HepG2 (cell line): ENCODE data around the gene FAM20C.

ENCODE experiments used
- CC2D1A ChIP-seq: sonication (generic); formaldehyde crosslinking; IDR thresholded peaks from 2 replicates; pipeline ENCODE4 v1.8.1; 2023; ENCODE audit warnings: mild to moderate bottlenecking, missing genetic modification reagents
- EP300 ChIP-seq, 3 experiments: sonication (generic) in 1 of 3; formaldehyde crosslinking in 1 of 3; IDR thresholded peaks; 2 replicates each; pipeline versions ENCODE4 v1.5.1 to v1.6.1; 2011 to 2020; ENCODE audit warnings: low read depth in 2 of 3, low read length in 2 of 3, borderline replicate concordance in 1 of 3, improper control_type of control experiment in 1 of 3, mild to moderate bottlenecking in 1 of 3, missing genetic modification reagents in 1 of 3, moderate library complexity in 1 of 3
- NFRKB ChIP-seq: fragments of 450-650 bp; IDR thresholded peaks from 2 replicates; pipeline ENCODE4 v1.6.1; 2017
- PHF21A ChIP-seq: sonication (generic); formaldehyde crosslinking; IDR thresholded peaks from 2 replicates; pipeline ENCODE4 v1.5.0; 2020; ENCODE audit warnings: mild to moderate bottlenecking, missing genetic modification reagents
- SETDB1 ChIP-seq: sonication (generic); formaldehyde crosslinking; IDR thresholded peaks from 2 replicates; pipeline ENCODE4 v1.5.1; 2020; ENCODE audit warnings: missing genetic modification reagents, mild to moderate bottlenecking, borderline replicate concordance
- TBL1XR1 ChIP-seq: fragments of 150-350 bp; IDR thresholded peaks from 2 replicates; pipeline ENCODE4 v1.6.1; 2014; ENCODE audit warnings: borderline replicate concordance, low read length; ENCODE audit not compliant: partially characterized antibody
- TF ChIP-seq, protein P1 (sequence below): sonication (generic); formaldehyde crosslinking; IDR thresholded peaks from 2 replicates; pipeline ENCODE4 v1.5.0; 2020; ENCODE audit warnings: mild to moderate bottlenecking, missing genetic modification reagents, moderate library complexity
- TF ChIP-seq, protein P2 (sequence below): sonication (generic); formaldehyde crosslinking; IDR thresholded peaks from 2 replicates; pipeline ENCODE4 v1.4.0; 2020; ENCODE audit warnings: missing genetic modification reagents

DNA sequence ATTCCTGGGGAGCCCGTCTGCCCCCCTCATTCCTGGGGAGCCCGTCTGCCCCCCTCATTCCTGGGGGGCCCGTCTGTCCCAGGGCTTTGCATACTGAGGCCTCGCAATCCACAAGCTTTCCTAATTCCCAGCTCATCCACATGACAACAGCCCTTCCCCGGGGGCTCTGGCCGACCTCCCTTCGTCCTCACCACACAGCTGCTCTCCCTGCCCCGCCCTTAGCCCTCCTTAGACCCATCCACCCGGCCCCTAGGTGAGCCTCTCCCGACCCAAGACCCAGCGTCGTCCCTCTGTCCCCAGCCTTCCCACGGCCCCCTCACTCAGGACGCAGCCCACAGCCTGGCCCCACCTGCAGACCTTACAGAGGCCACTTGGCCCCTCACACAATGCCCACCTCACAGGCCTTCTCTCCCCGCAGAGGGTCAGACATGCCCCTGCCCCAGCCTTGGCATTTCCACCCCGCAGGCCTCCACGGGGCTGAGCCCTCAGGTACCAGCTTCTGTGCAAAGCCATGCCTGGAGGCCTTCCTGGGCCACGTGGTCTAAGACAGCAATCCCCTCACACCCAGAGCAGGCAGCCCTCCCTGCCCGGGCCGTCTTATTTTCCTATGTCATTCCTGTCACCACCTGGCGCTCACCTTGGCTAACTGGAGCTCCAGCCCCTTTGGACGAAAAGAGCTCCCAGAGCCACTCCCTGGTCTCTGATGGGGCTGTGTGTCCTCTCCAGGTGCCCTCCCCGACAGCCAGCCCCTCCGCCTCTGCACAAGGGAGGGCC lies 3.5 kb upstream of the FAM20C start:
- TF ChIP-seq PHF21A = no peak
- TF ChIP-seq, protein P1, sequence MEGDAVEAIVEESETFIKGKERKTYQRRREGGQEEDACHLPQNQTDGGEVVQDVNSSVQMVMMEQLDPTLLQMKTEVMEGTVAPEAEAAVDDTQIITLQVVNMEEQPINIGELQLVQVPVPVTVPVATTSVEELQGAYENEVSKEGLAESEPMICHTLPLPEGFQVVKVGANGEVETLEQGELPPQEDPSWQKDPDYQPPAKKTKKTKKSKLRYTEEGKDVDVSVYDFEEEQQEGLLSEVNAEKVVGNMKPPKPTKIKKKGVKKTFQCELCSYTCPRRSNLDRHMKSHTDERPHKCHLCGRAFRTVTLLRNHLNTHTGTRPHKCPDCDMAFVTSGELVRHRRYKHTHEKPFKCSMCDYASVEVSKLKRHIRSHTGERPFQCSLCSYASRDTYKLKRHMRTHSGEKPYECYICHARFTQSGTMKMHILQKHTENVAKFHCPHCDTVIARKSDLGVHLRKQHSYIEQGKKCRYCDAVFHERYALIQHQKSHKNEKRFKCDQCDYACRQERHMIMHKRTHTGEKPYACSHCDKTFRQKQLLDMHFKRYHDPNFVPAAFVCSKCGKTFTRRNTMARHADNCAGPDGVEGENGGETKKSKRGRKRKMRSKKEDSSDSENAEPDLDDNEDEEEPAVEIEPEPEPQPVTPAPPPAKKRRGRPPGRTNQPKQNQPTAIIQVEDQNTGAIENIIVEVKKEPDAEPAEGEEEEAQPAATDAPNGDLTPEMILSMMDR (CRISPR knock-in tag) = no peak
- TF ChIP-seq SETDB1 (CRISPR knock-in tag) = no peak
- TF ChIP-seq CC2D1A (CRISPR knock-in tag) = no peak
- TF ChIP-seq TBL1XR1 = no peak
- TF ChIP-seq, protein P2, sequence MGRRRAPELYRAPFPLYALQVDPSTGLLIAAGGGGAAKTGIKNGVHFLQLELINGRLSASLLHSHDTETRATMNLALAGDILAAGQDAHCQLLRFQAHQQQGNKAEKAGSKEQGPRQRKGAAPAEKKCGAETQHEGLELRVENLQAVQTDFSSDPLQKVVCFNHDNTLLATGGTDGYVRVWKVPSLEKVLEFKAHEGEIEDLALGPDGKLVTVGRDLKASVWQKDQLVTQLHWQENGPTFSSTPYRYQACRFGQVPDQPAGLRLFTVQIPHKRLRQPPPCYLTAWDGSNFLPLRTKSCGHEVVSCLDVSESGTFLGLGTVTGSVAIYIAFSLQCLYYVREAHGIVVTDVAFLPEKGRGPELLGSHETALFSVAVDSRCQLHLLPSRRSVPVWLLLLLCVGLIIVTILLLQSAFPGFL (CRISPR knock-in tag) = no peak
- TF ChIP-seq EP300 (IDR thresholded peaks at IDR 0.05; ENCODE audit: low read depth in 2 of 2, low read length in 2 of 2) = no peak
- TF ChIP-seq EP300 (CRISPR knock-in tag; IDR thresholded peaks at IDR 0.05; ENCODE audit: borderline replicate concordance) = no peak
- no peak for TF ChIP-seq NFRKB
